NT2/D1 (cell line): ENCODE measurements around the gene NAV2.
"Not testable (repeated sequence)": the region's sequence is repeated elsewhere in the genome, so short reads cannot be mapped to it uniquely, and the experiment has no call there.

Source experiments
- YY1 ChIP-seq: IDR thresholded peaks from 2 replicates; pipeline ENCODE4 v1.6.1; 2011; ENCODE audit not compliant: insufficient read length, insufficient read depth
- ZNF274 ChIP-seq: IDR thresholded peaks from 2 replicates; pipeline ENCODE4 v1.6.1; 2011; ENCODE audit warnings: mild to moderate bottlenecking, low read depth, low read length

DNA sequence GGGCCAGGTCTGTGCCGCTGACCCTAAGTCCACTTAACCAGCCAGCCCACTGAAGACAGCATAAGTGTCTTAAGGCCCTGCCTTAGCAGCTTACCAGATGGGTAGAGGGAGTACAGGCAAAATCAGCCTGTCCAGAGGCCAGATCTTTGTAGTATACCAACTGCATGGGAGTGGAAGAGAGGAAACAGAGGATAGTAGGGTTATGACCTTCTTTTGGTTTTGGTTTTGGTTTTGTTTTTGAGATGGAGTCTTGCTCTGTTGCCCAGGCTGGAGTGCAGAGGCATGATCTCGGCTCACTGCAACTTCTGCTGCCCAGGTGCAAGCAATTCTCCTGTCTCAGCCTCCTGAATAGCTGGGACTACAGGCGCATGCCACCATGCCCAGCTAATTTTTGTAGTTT lies 371.2 kb downstream of the NAV2 start:
- not testable (repeated sequence) for TF ChIP-seq YY1, ZNF274
